ENCODE measurements around the gene TRPM3.
A peak's percentile ranks its signal among the peaks of the same experiment; 100 is the strongest.

The TRPM3 gene

GRCh38 chr9:70859694-70860093 is 261.7 kb downstream of the TRPM3 start:
- peak overlapping the region; percentile 39 to 64 (median 56) for H3K27ac Mint-ChIP-seq
- H3K27me3 Mint-ChIP-seq (ENCODE audit: low read depth) = no peaks in the 10 kb centered on the region
- no peaks in the 10 kb centered on the region for H3K9me3 Mint-ChIP-seq
- no peak for TF ChIP-seq CTCF (IDR thresholded peaks at IDR 0.05; ENCODE audit: unreplicated experiment in 3 of 3)
- H3K36me3 Mint-ChIP-seq (ENCODE audit: low read depth) = peaks cover 4% of the 10 kb centered on the region
- H3K4me1 Mint-ChIP-seq = no peaks in the 10 kb centered on the region
- no peak overlapping the region for H3K4me3 Mint-ChIP-seq

- Mint-ChIP-seq H3K27ac (no peak overlapping the region), H3K36me3 (ENCODE audit: low read depth) (peaks cover 4% of the 10 kb centered on the region), H3K4me1 (no peaks in the 10 kb centered on the region), H3K4me3 (no peak overlapping the region), H3K27me3 (ENCODE audit: low read depth) (no peaks in the 10 kb centered on the region), H3K9me3 (no peaks in the 10 kb centered on the region)
- no peak for TF ChIP-seq CTCF (IDR thresholded peaks at IDR 0.05; ENCODE audit: unreplicated experiment in 3 of 3)
Measured at GRCh38 chr9:70856411-70856810, 265.0 kb downstream of the TRPM3 start.

- Mint-ChIP-seq H3K4me3 (no peak overlapping the region), H3K9me3 (no peaks in the 10 kb centered on the region), H3K27ac (peak overlapping the region in 1 of 3 experiments; percentile 0), H3K36me3 (ENCODE audit: low read depth) (no peaks in the 10 kb centered on the region), H3K4me1 (no peaks in the 10 kb centered on the region), H3K27me3 (ENCODE audit: low read depth) (no peaks in the 10 kb centered on the region)
- no peak for TF ChIP-seq CTCF (IDR thresholded peaks at IDR 0.05; ENCODE audit: unreplicated experiment in 3 of 3)
Measured at GRCh38 chr9:70852711-70853240, 268.6 kb downstream of the TRPM3 start.

- Mint-ChIP-seq H3K36me3 (ENCODE audit: low read depth) (no peaks in the 10 kb centered on the region), H3K27me3 (ENCODE audit: low read depth) (no peaks in the 10 kb centered on the region), H3K4me3 (no peak overlapping the region), H3K9me3 (no peaks in the 10 kb centered on the region), H3K4me1 (no peaks in the 10 kb centered on the region), H3K27ac (no peak overlapping the region)
- no peak for TF ChIP-seq CTCF (IDR thresholded peaks at IDR 0.05; ENCODE audit: unreplicated experiment in 3 of 3)
Measured at GRCh38 chr9:70840266-70840665, 281.2 kb downstream of the TRPM3 start.

- H3K36me3 Mint-ChIP-seq (ENCODE audit: low read depth) = no peaks in the 10 kb centered on the region
- no peaks in the 10 kb centered on the region for H3K4me1 Mint-ChIP-seq
- H3K27ac Mint-ChIP-seq = no peak overlapping the region
- no peaks in the 10 kb centered on the region for H3K9me3 Mint-ChIP-seq
- H3K27me3 Mint-ChIP-seq (ENCODE audit: low read depth) = no peaks in the 10 kb centered on the region
- no peak overlapping the region for H3K4me3 Mint-ChIP-seq
- TF ChIP-seq CTCF (IDR thresholded peaks at IDR 0.05; ENCODE audit: unreplicated experiment in 3 of 3) = no peak
Measured at GRCh38 chr9:70835323-70835722, 286.1 kb downstream of the TRPM3 start.

- no peak for TF ChIP-seq CTCF (IDR thresholded peaks at IDR 0.05; ENCODE audit: unreplicated experiment in 3 of 3)
- Mint-ChIP-seq H3K27me3 (ENCODE audit: low read depth) (no peaks in the 10 kb centered on the region), H3K27ac (peak overlapping the region in 2 of 3 experiments; percentile 8 to 22), H3K4me3 (no peak overlapping the region), H3K9me3 (no peaks in the 10 kb centered on the region), H3K36me3 (ENCODE audit: low read depth) (no peaks in the 10 kb centered on the region), H3K4me1 (no peaks in the 10 kb centered on the region)
Measured at GRCh38 chr9:70832492-70832891, 288.9 kb downstream of the TRPM3 start.

Measured in nephron (organoid).